PC-9 (cell line): Measurements from ENCODE around the gene PLXDC2. TPM values are rescaled to one million over a fixed set of nuclear protein-coding genes. Genes with fewer than 3 reads are reported as not detected.

Experiments
- BruUV-seq: library from RNA; stranded (reverse); fragments of 400-500 nt; replicated peaks from 2 replicates; lab custom pipeline; 2021; lab: Mats Ljungman, UMichigan
- CTCF ChIA-PET: fragments of 300-600 bp; sonication (Branson Sonifier 250); formaldehyde crosslinking; loops from one replicate; lab custom pipeline; 2022; ENCODE audit warnings: antibody characterized with exemption; lab: Charles Lee
- POLR2A ChIA-PET: fragments of 300-600 bp; sonication (Branson Sonifier 250); formaldehyde crosslinking; loops from one replicate; lab custom pipeline; 2022; ENCODE audit warnings: antibody characterized with exemption; ENCODE audit not compliant: unreplicated experiment; lab: Charles Lee
- DNase-seq, 2 experiments: peaks; one replicate each; pipeline versions ENCODE4 v3.0.0 to v3.0.0-alpha.2; 2015 to 2022; ENCODE audit warnings: mixed read lengths in 1 of 2
- H2AFZ ChIP-seq: fragments of 200-600 bp; sonication (generic); 2 replicates; pipeline ENCODE4 v1.8.1; 2017; ENCODE audit warnings: antibody characterized with exemption
- H3F3A ChIP-seq: fragments of 200-600 bp; sonication (generic); 2 replicates; pipeline ENCODE4 v1.8.1; 2017; ENCODE audit warnings: antibody characterized with exemption, mild to moderate bottlenecking, low read depth; ENCODE audit not compliant: insufficient read depth
- H3K27ac ChIP-seq: fragments of 200-600 bp; sonication (generic); 2 replicates; pipeline ENCODE4 v1.6.1; 2016; ENCODE audit warnings: mixed run types
- H3K27me3 ChIP-seq: fragments of 200-600 bp; sonication (generic); 2 replicates; pipeline ENCODE4 v1.6.1; 2016; ENCODE audit warnings: low read depth, mixed run types; ENCODE audit not compliant: insufficient read depth
- H3K36me3 ChIP-seq: fragments of 200-600 bp; sonication (generic); 2 replicates; pipeline ENCODE4 v1.6.1; 2016; ENCODE audit warnings: low read depth, mixed run types
- H3K4me1 ChIP-seq: fragments of 200-600 bp; sonication (generic); replicated peaks from 2 replicates; pipeline ENCODE4 v1.6.1; 2016; ENCODE audit warnings: mixed run types; ENCODE audit not compliant: insufficient read depth
- H3K4me2 ChIP-seq: fragments of 200-600 bp; sonication (generic); 2 replicates; pipeline ENCODE4 v1.6.1; 2017; ENCODE audit warnings: mixed run types
- H3K4me3 ChIP-seq: fragments of 200-600 bp; sonication (generic); 2 replicates; pipeline ENCODE4 v1.6.1; 2016; ENCODE audit warnings: mixed run types
- H3K79me2 ChIP-seq: fragments of 200-600 bp; sonication (generic); 2 replicates; pipeline ENCODE4 v1.6.1; 2017; ENCODE audit warnings: low read depth, mixed run types
- H3K9me2 ChIP-seq: fragments of 200-600 bp; sonication (generic); 2 replicates; pipeline ENCODE4 v1.8.1; 2017; ENCODE audit warnings: mild to moderate bottlenecking; ENCODE audit not compliant: insufficient read depth
- H3K9me3 ChIP-seq: fragments of 200-600 bp; sonication (generic); 2 replicates; pipeline ENCODE4 v1.8.1; 2016; ENCODE audit warnings: low read depth; ENCODE audit not compliant: insufficient read depth
- H4K20me1 ChIP-seq: fragments of 200-600 bp; sonication (generic); 2 replicates; pipeline ENCODE4 v1.8.1; 2017; ENCODE audit not compliant: insufficient read depth
- EZH2 ChIP-seq: fragments of 200-600 bp; sonication (generic); IDR thresholded peaks from 2 replicates; pipeline ENCODE4 v1.8.0; 2017; ENCODE audit warnings: antibody characterized with exemption, low read depth
- intact Hi-C: fragments of 100-400 bp; cut with micrococcal nuclease; formaldehyde crosslinking; loops from one replicate; pipeline ENCODE4 v1.10.0; 2022; ENCODE audit not compliant: unreplicated experiment
- total RNA-seq: library from RNA; stranded (reverse); gene quantifications from 2 replicates; pipeline ENCODE4 v1.2.3, GENCODE V29; 2021
- TF ChIP-seq, protein P1 (sequence below): fragments of 200-600 bp; sonication (generic); conservative IDR thresholded peaks from 2 replicates; pipeline ENCODE4 v1.6.1; 2017; ENCODE audit warnings: mixed run types, antibody characterized with exemption, mild to moderate bottlenecking, moderate library complexity

PLXDC2 gene
- total RNA-seq, 1 experiment from 2014 or later: not detected

GRCh38 chr10:20065814-20066213 is 249.6 kb downstream of the PLXDC2 start:
- H3K4me2 ChIP-seq: no peak overlapping the region
- no peaks in the 10 kb centered on the region for H3K36me3 ChIP-seq
- POLR2A ChIA-PET: no interaction called here
- H4K20me1 ChIP-seq: no peaks in the 10 kb centered on the region
- DNase-seq: no peak
- TF ChIP-seq EZH2: no peak
- TF ChIP-seq, protein P1, sequence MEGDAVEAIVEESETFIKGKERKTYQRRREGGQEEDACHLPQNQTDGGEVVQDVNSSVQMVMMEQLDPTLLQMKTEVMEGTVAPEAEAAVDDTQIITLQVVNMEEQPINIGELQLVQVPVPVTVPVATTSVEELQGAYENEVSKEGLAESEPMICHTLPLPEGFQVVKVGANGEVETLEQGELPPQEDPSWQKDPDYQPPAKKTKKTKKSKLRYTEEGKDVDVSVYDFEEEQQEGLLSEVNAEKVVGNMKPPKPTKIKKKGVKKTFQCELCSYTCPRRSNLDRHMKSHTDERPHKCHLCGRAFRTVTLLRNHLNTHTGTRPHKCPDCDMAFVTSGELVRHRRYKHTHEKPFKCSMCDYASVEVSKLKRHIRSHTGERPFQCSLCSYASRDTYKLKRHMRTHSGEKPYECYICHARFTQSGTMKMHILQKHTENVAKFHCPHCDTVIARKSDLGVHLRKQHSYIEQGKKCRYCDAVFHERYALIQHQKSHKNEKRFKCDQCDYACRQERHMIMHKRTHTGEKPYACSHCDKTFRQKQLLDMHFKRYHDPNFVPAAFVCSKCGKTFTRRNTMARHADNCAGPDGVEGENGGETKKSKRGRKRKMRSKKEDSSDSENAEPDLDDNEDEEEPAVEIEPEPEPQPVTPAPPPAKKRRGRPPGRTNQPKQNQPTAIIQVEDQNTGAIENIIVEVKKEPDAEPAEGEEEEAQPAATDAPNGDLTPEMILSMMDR: no peak
- no peaks in the 10 kb centered on the region for H3K79me2 ChIP-seq
- CTCF ChIA-PET: no interaction called here
- intact Hi-C loops: no loop called here
- H3K4me1 ChIP-seq: no peaks in the 10 kb centered on the region
- BruUV-seq: no TSS peak
- H3K4me3 ChIP-seq: no peak overlapping the region
- no peaks in the 10 kb centered on the region for H3K9me3 ChIP-seq
- H3K27me3 ChIP-seq: no peaks in the 10 kb centered on the region
- H3K27ac ChIP-seq: no peak overlapping the region
- no peaks in the 10 kb centered on the region for H3F3A ChIP-seq
- no peak overlapping the region for H2AFZ ChIP-seq
- H3K9me2 ChIP-seq: no peaks in the 10 kb centered on the region

DNA sequence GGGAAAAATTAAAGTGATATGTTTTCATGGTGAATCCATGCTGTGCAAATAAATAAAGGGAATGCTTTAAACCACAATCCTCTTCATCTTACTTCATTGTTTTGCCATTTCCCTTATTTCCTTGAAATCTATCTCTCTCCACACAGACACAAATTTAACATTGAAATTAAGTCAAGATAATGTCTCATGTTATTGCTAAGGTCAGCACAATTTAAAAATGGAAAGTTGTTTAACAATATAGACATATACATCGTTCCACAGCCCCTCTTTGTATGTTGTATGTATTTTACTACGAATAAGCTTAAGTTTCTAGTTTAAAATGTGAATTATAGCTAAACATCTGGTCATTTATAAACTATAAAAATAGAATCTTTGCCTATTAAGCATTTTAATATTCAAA is 256.9 kb downstream of the PLXDC2 start:
- intact Hi-C loops: no loop called here
- ChIA-PET CTCF (no interaction called here), POLR2A (no interaction called here)
- Histone ChIP-seq H3K9me2 (no peaks in the 10 kb centered on the region), H3K27me3 (no peaks in the 10 kb centered on the region), H3F3A (no peaks in the 10 kb centered on the region), H3K4me2 (no peak overlapping the region), H3K4me3 (no peak overlapping the region), H3K36me3 (no peaks in the 10 kb centered on the region), H4K20me1 (no peaks in the 10 kb centered on the region), H3K27ac (no peak overlapping the region), H3K79me2 (no peaks in the 10 kb centered on the region), H3K9me3 (no peaks in the 10 kb centered on the region), H3K4me1 (no peaks in the 10 kb centered on the region), H2AFZ (no peak overlapping the region)
- TF ChIP-seq, protein P1: no peak
- TF ChIP-seq EZH2: no peak
- no TSS peak for BruUV-seq
- no peak for DNase-seq

GRCh38 chr10:20075713-20076112 is 259.5 kb downstream of the PLXDC2 start:
- ChIA-PET POLR2A (no interaction called here), CTCF (no interaction called here)
- Histone ChIP-seq H3K9me3 (no peaks in the 10 kb centered on the region), H3K79me2 (no peaks in the 10 kb centered on the region), H4K20me1 (no peaks in the 10 kb centered on the region), H3K9me2 (no peaks in the 10 kb centered on the region), H3K4me1 (no peaks in the 10 kb centered on the region), H3K4me2 (no peak overlapping the region), H3F3A (no peaks in the 10 kb centered on the region), H3K27ac (no peak overlapping the region), H3K36me3 (no peaks in the 10 kb centered on the region), H3K4me3 (no peak overlapping the region), H3K27me3 (no peaks in the 10 kb centered on the region), H2AFZ (no peak overlapping the region)
- no TSS peak for BruUV-seq
- TF ChIP-seq, protein P1: no peak
- TF ChIP-seq EZH2: no peak
- no peak for DNase-seq
- intact Hi-C loops: no loop called here
